Retina (tissue), 1 donor: Measurements from ENCODE around the gene ZBED4.

Source experiments
- DNase-seq: peaks from one replicate; pipeline ENCODE4 v3.0.0-alpha.2; 2016

Gene ZBED4

GRCh38 chr22:49922926-49923325, 69.3 kb downstream of the ZBED4 start:
- no peak for DNase-seq

- no peak for DNase-seq
These were observed 69.8 kb downstream of the ZBED4 start for GRCh38 chr22:49923445-49923844.

- DNase-seq, result no peak
These were observed 70.6 kb downstream of the ZBED4 start for GRCh38 chr22:49924113-49924833.

- DNase-seq, result no peak
These were observed 72.0 kb downstream of the ZBED4 start for GRCh38 chr22:49925525-49926128.

GRCh38 chr22:49926916-49927315, 73.3 kb downstream of the ZBED4 start:
- DNase-seq, result no peak

- no peak for DNase-seq
These were observed 74.0 kb downstream of the ZBED4 start for GRCh38 chr22:49927483-49928184.

- DNase-seq, result no peak
These were observed 74.5 kb downstream of the ZBED4 start for GRCh38 chr22:49928185-49928495.

GRCh38 chr22:49928555-49929210, 75.0 kb downstream of the ZBED4 start:
- no peak for DNase-seq

GRCh38 chr22:49929211-49929979, 75.8 kb downstream of the ZBED4 start:
- DNase-seq, result peak; percentile 74

- DNase-seq, result no peak
These were observed 76.4 kb downstream of the ZBED4 start for GRCh38 chr22:49929994-49930575.

GRCh38 chr22:49930596-49931412, 77.2 kb downstream of the ZBED4 start:
- no peak for DNase-seq

GRCh38 chr22:49933236-49934159, 79.9 kb downstream of the ZBED4 start:
- no peak for DNase-seq

GRCh38 chr22:49934160-49934890, 80.7 kb downstream of the ZBED4 start:
- no peak for DNase-seq

- DNase-seq, result no peak
These were observed 81.4 kb downstream of the ZBED4 start for GRCh38 chr22:49934891-49935557.

- no peak for DNase-seq
These were observed 81.9 kb downstream of the ZBED4 start for GRCh38 chr22:49935561-49935960.

- no peak for DNase-seq
These were observed 82.7 kb downstream of the ZBED4 start for GRCh38 chr22:49936018-49936972.

- no peak for DNase-seq
These were observed 83.5 kb downstream of the ZBED4 start for GRCh38 chr22:49936973-49937757.
